Mesothelial cell of epicardium (in vitro differentiated cells): ENCODE data around the gene LMX1A. TPM values are rescaled to one million over a fixed set of nuclear protein-coding genes. Genes with fewer than 3 reads are reported as not detected.

Source experiments
- DNase-seq, 2 experiments: peaks; one replicate each; pipeline ENCODE4 v3.0.0; 2021; ENCODE audit warnings: low spot score in 2 of 2; ENCODE audit not compliant: unreplicated experiment in 2 of 2
- H3K27ac Mint-ChIP-seq: 2 replicates; pipeline ENCODE4 v1.8.0; 2021; ENCODE audit warnings: mixed read lengths
- H3K27me3 Mint-ChIP-seq: 2 replicates; pipeline ENCODE4 v1.8.0; 2021; ENCODE audit warnings: low read depth, mixed read lengths
- H3K36me3 Mint-ChIP-seq: 2 replicates; pipeline ENCODE4 v1.8.0; 2021; ENCODE audit warnings: mixed read lengths
- H3K4me1 Mint-ChIP-seq: 2 replicates; pipeline ENCODE4 v1.8.0; 2021; ENCODE audit warnings: mixed read lengths
- H3K4me3 Mint-ChIP-seq: 2 replicates; pipeline ENCODE4 v1.8.0; 2021; ENCODE audit warnings: mild to moderate bottlenecking, moderate library complexity, mixed read lengths
- H3K9me3 Mint-ChIP-seq: 2 replicates; pipeline ENCODE4 v1.8.0; 2021; ENCODE audit warnings: mixed read lengths
- total RNA-seq: library from RNA; stranded (reverse); gene quantifications from 3 replicates; pipeline ENCODE4 v1.2.1, GENCODE V29; 2021
- TF ChIP-seq, protein P1 (sequence below): fragments of 200-600 bp; sonication (generic); IDR thresholded peaks from one replicate; pipeline ENCODE4 v1.5.0; 2021; ENCODE audit warnings: antibody characterized with exemption; ENCODE audit not compliant: unreplicated experiment

Gene LMX1A
- total RNA-seq, 1 donor from 2014 or later, result 0.18 TPM

DNA sequence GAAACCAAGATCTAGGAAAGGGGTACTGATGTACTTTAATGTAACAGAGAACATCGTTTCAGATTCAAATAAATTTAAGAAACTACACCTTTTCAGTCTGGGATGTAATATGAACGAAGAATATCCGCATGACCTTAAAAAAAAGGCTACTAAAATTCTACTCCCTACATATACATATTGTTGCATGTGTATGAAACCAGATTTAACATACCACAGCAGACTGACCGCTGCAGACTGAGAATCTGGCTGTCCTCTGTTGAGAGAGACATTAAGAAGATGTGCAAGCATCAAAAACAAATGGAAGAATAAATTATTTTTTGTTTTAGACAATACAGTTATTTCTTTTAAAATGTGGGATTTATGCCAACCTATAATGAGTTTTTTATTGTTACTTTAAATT is 166.6 kb downstream of the LMX1A start:
- Mint-ChIP-seq H3K36me3 (no peaks in the 10 kb centered on the region), H3K27ac (no peak overlapping the region), H3K4me3 (no peak overlapping the region), H3K9me3 (no peaks in the 10 kb centered on the region), H3K4me1 (peaks cover 5% of the 10 kb centered on the region), H3K27me3 (peaks cover 46% of the 10 kb centered on the region)
- no peak for DNase-seq
- TF ChIP-seq, protein P1, sequence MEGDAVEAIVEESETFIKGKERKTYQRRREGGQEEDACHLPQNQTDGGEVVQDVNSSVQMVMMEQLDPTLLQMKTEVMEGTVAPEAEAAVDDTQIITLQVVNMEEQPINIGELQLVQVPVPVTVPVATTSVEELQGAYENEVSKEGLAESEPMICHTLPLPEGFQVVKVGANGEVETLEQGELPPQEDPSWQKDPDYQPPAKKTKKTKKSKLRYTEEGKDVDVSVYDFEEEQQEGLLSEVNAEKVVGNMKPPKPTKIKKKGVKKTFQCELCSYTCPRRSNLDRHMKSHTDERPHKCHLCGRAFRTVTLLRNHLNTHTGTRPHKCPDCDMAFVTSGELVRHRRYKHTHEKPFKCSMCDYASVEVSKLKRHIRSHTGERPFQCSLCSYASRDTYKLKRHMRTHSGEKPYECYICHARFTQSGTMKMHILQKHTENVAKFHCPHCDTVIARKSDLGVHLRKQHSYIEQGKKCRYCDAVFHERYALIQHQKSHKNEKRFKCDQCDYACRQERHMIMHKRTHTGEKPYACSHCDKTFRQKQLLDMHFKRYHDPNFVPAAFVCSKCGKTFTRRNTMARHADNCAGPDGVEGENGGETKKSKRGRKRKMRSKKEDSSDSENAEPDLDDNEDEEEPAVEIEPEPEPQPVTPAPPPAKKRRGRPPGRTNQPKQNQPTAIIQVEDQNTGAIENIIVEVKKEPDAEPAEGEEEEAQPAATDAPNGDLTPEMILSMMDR, result no peak

DNA sequence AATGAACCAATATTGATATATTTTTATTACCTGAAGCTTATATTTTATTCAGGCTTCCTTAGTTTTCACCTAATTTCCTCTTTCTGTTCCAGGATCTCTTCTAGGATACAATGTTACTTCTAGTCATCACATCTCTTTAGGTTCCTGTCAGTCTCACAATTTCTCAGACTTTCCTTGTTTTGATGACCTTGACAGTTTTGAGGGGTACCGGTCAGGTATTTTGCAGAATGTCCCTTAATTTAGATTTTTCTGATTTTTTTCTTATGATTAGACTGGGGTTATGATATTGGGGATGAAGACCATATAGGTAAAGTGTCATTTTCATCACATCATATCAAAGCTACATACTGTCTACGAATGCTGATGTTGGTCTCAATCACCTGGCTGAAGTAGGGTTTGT is 167.5 kb downstream of the LMX1A start:
- TF ChIP-seq, protein P1, result no peak
- Mint-ChIP-seq H3K4me1 (peaks cover 5% of the 10 kb centered on the region), H3K27me3 (peaks cover 41% of the 10 kb centered on the region), H3K9me3 (peaks cover 2% of the 10 kb centered on the region), H3K36me3 (no peaks in the 10 kb centered on the region), H3K27ac (no peak overlapping the region), H3K4me3 (no peak overlapping the region)
- DNase-seq, result no peak

DNA sequence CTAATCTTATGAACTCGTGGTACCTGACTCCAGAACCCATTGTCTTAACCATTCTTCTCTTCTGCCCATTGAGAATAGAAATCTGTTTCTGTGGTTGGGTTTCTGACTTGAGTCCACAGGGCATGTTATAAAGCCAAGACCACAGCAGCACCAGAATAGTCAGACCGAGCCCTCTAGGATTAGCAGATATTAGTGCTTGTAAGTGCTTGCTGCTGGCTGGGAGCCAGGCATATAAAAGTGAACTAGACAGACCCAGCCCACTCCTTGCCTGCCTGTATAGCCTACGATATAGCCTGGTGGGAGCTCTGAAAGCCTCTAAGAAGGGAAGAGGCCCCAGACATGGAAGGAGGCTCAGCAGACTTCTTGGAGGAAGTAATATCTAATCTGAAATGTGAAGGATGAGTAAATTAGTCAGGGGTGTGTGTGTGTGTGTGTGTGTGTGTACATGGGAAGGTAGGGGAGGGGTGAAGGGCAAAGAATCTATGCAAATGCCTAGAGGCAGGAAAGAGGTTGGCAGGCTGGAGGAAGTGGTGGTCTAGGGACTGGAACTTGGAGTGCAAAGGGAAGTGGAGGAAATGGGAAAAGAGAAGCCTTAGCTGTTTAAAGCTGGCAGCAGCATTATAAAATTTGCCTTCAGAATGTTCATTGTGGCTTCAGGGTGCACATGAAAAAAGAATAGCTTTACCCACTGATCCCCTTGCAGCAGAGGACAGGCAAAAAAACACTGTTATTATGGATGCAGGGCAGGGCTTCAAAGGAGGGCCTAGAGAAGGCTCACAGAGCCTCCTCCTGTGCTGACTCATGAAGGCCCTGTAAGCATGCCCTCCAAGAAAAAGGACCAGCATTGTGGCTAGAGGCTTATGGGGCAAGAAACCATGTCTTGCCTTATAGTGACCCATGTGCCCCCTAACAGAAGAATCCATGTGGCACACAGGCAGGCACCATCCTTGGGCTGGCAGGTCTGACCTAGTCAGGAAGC is 169.2 kb downstream of the LMX1A start:
- DNase-seq, result no peak
- TF ChIP-seq, protein P1, result no peak
- Mint-ChIP-seq H3K9me3 (peaks cover 12% of the 10 kb centered on the region), H3K4me1 (peaks cover 5% of the 10 kb centered on the region), H3K4me3 (no peak overlapping the region), H3K27me3 (peaks cover 36% of the 10 kb centered on the region), H3K36me3 (peaks cover 4% of the 10 kb centered on the region), H3K27ac (no peak overlapping the region)

DNA sequence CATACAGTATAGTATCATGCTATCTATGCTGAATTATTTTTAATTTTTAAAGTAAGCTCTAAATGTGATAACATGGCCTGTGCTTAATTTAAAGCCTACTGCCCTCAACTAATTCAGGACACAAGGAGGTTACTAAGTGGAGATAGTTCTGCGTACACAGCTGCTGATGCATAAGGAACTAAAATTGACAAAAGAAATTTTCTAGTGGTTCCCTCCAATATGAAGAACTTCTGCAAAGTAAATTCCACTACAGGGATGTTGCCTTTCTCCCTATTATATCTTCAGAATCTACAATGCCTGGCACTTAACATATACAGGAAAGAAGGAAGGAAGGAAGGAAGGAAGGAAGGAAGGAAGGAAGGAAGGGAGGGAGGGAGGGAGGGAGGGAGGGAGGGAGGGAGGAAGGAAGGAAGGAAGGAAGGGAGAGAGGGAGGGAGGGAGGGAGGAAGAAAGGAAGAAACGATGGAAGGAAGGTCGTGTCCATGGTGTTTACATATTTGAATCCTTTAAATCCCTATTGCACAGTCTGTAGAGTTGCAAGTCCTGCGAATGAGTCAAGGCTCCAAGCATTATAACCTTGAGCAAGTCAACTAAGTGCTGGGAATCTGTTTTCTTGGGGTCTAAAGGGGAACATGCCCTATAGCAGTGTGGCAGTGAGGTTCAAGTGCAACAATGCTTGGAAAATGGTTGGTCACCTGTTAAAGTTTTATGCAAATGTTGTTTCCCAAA is 171.2 kb downstream of the LMX1A start:
- Mint-ChIP-seq H3K4me1 (peaks cover 5% of the 10 kb centered on the region), H3K36me3 (peaks cover 6% of the 10 kb centered on the region), H3K9me3 (peaks cover 17% of the 10 kb centered on the region), H3K27me3 (peaks cover 34% of the 10 kb centered on the region), H3K4me3 (no peak overlapping the region), H3K27ac (no peak overlapping the region)
- TF ChIP-seq, protein P1, result no peak
- no peak for DNase-seq

DNA sequence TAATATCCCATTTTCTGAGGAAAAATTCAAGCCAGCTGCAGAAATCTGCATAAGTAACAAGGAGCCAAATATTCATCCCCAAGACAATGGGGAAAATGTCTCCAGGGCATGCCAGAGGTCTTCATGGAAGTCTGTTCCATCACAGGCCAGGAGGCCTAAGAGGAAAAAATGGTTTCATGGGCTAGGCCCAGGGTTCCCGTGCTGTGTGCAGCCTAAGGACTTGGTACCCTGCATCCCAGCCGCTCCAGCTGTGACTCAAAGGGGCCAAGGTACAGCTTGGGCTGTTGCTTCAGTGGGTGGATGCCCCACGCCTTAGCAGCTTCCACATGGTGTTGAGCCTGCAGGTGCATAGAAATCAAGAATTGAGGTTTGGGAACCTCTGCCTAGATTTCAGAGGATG is 173.5 kb downstream of the LMX1A start:
- Mint-ChIP-seq H3K9me3 (peaks cover 17% of the 10 kb centered on the region), H3K4me1 (peaks cover 5% of the 10 kb centered on the region), H3K36me3 (peaks cover 6% of the 10 kb centered on the region), H3K4me3 (no peak overlapping the region), H3K27me3 (peaks cover 49% of the 10 kb centered on the region), H3K27ac (no peak overlapping the region)
- TF ChIP-seq, protein P1, result no peak
- no peak for DNase-seq
